ENCODE measurements around the gene HIRIP3.

- TF ChIP-seq, protein P1, sequence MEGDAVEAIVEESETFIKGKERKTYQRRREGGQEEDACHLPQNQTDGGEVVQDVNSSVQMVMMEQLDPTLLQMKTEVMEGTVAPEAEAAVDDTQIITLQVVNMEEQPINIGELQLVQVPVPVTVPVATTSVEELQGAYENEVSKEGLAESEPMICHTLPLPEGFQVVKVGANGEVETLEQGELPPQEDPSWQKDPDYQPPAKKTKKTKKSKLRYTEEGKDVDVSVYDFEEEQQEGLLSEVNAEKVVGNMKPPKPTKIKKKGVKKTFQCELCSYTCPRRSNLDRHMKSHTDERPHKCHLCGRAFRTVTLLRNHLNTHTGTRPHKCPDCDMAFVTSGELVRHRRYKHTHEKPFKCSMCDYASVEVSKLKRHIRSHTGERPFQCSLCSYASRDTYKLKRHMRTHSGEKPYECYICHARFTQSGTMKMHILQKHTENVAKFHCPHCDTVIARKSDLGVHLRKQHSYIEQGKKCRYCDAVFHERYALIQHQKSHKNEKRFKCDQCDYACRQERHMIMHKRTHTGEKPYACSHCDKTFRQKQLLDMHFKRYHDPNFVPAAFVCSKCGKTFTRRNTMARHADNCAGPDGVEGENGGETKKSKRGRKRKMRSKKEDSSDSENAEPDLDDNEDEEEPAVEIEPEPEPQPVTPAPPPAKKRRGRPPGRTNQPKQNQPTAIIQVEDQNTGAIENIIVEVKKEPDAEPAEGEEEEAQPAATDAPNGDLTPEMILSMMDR (IDR thresholded peaks at IDR 0.05), result no peak
- TF ChIP-seq POLR2A (IDR thresholded peaks at IDR 0.05) (no peak), POLR2AphosphoS5 (IDR thresholded peaks at IDR 0.05; ENCODE audit: insufficient read depth in 1 of 2, low read depth in 1 of 2) (no peak)
These were observed 11.2 kb downstream of the HIRIP3 start for GRCh38 chr16:29984137-29984763.
